HG03354 (cell line): ENCODE measurements around the gene CDCA4.
A peak's percentile ranks its signal among the peaks of the same experiment; 100 is the strongest.

ENCODE experiments used
- ATAC-seq: cut with Tn5 transposase; IDR thresholded peaks from one replicate; pipeline ENCODE4 v1.9.1; 2021; ENCODE audit warnings: mild to moderate bottlenecking; ENCODE audit not compliant: unreplicated experiment, poor library complexity, severe bottlenecking

CDCA4 gene

GRCh38 chr14:104996483-104996882 is 24.4 kb downstream of the CDCA4 start:
- ATAC-seq: no peak

GRCh38 chr14:104996032-104996431 is 24.9 kb downstream of the CDCA4 start:
- ATAC-seq: no peak

- ATAC-seq: no peak
These were observed 25.9 kb downstream of the CDCA4 start for GRCh38 chr14:104994978-104995377.

GRCh38 chr14:104993808-104994591 is 26.9 kb downstream of the CDCA4 start:
- no peak for ATAC-seq

- no peak for ATAC-seq
These were observed 27.6 kb downstream of the CDCA4 start for GRCh38 chr14:104993306-104993705.

GRCh38 chr14:104992501-104992900 is 28.4 kb downstream of the CDCA4 start:
- no peak for ATAC-seq

- ATAC-seq: no peak
These were observed 29.0 kb downstream of the CDCA4 start for GRCh38 chr14:104991896-104992230.

- ATAC-seq: no peak
These were observed 31.0 kb downstream of the CDCA4 start for GRCh38 chr14:104989951-104990303.

GRCh38 chr14:104989236-104989950 is 31.5 kb downstream of the CDCA4 start:
- ATAC-seq: no peak

- no peak for ATAC-seq
These were observed 34.3 kb downstream of the CDCA4 start for GRCh38 chr14:104986487-104987164.

- ATAC-seq: peak; percentile 95
These were observed 35.0 kb downstream of the CDCA4 start, which contains the start of gene CLBA1 for GRCh38 chr14:104985675-104986486. CLBA1 (plus strand) TSS chr14:104985788; CDS start chr14:104986432, 644 bp downstream.

GRCh38 chr14:104984056-104984894 is 36.6 kb downstream of the CDCA4 start:
- no peak for ATAC-seq

- no peak for ATAC-seq
These were observed 37.6 kb downstream of the CDCA4 start for GRCh38 chr14:104983231-104983721.

- ATAC-seq: no peak
These were observed 38.2 kb downstream of the CDCA4 start for GRCh38 chr14:104982548-104983230.

- ATAC-seq: no peak
These were observed 39.0 kb downstream of the CDCA4 start for GRCh38 chr14:104981699-104982541.

GRCh38 chr14:104980611-104981531 is 40.0 kb downstream of the CDCA4 start:
- ATAC-seq: no peak
